HG03097 (cell line): ENCODE measurements around the gene HERC4.
A peak's percentile ranks its signal among the peaks of the same experiment; 100 is the strongest.
"Not testable (repeated sequence)": the region's sequence is repeated elsewhere in the genome, so short reads cannot be mapped to it uniquely, and the experiment has no call there.

Experiments
- ATAC-seq: cut with Tn5 transposase; IDR thresholded peaks from one replicate; pipeline ENCODE4 v1.9.1; 2021; ENCODE audit not compliant: unreplicated experiment, low FRiP score

HERC4 gene

DNA sequence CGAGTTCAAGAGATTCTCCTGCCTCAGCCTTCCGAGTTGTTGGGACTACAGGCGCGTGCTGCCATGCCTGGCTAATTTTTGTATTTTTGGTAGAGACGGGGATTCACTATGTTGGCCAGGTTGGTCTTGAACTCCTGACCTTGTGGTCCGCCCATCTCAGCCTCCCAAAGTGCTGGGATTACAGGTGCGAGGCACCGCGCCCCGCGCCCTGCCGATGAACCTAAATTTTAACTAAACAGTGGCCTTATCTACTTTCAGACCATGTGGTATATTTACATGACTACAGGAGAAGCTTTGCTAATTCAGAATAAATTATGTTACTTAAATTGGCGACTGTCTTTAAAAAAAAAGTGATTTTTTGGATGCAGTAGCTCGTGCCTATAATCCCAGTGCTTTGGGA is 181.4 kb downstream of the HERC4 start:
- no peak for ATAC-seq

DNA sequence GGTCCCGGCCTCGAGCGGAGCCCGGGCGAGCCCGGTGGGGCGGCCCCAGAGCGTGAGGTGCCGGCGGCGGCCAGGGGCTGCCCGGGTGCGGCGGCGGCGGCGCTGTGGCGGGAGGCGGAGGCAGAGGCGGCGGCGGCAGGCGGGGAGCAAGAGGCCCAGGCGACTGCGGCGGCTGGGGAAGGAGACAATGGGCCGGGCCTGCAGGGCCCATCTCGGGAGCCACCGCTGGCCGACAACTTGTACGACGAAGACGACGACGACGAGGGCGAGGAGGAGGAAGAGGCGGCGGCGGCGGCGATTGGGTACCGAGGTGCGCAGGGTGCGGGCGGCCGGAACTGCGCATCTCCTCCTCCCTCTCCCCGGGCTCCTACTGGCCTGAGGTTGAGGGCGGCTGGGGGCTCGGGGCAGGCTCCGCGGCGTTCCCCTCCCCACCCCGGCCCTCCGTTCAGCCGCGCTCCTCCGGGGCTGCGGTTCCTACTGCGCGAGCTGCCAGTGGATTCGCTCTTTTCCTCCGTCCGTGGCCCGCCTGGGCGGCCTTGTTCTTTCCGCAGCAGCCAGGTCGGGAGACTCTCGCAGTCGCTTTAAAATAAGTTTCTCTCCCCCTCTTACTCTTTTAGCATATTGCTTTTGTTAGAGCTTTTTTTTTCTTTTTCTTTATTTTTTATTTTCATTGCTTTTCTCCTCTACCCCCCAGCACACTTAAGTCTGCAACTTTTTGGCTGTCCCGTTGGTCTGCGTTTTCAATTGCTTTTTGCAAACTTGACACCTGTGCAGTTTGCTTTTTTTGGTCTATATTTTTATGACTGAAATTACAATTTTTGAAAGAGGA is 190.0 kb downstream of the HERC4 start:
- ATAC-seq = peak; percentile 44

GRCh38 chr10:67884313-67884841 is 190.7 kb downstream of the HERC4 start, which contains the start of gene SIRT1:
SIRT1 (plus strand) TSS chr10:67884656; CDS start chr10:67884722, 66 bp downstream.
- peak; percentile 92 for ATAC-seq

DNA sequence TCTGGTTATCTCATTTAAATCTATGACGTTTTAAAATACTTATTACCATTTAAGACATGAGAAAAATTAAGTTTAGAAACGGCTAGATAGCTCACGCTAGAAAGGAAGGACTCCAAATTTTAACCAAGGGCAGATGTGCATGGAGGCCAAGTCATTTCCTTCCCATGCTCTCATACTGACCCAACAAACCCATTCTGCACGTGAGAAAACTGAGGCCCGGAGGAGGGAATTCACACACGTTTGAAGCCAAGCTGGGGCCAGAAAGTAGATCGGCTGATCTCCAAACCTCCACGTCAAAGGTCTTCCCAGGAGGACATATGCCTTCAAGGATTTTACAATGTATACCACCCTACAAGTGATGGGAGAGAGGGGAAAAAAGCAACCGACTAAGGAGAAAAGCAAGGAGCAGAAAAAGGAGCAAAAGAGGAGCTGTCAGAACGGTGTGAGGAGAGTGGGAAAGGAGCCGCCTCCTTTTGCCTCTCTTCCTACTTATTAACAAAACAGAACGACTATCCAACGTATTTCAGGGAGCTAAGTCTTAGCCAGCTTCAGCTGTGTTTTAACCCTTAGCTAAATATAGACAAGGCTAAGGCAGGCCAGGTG is 191.3 kb downstream of the HERC4 start:
- ATAC-seq = no peak

DNA sequence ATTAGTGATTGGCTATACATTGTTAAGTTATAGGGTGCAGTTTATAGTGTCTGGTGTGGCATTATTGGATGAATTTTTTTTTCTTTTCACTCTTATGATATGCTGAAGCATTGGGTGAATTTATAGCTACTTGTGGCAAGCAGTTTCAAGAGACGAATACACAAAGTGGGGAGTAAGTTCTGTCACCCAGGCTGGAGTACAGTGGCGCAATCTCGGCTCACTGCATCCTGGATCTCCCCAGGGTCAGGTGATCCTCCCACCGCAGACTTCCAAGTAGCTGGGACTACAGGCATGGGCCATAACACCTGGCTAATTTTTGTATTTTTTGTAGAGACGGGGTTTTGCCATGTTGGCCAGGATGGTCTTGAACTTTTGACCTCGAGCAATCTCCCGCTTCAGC is 196.9 kb downstream of the HERC4 start:
- ATAC-seq = no peak

GRCh38 chr10:67877421-67877820 is 197.7 kb downstream of the HERC4 start:
- not testable (repeated sequence) for ATAC-seq

- ATAC-seq = no peak
These were observed 199.5 kb downstream of the HERC4 start for GRCh38 chr10:67875340-67876238.
